ENCODE results near the gene C11orf52.

- TF ChIP-seq CTCF (IDR thresholded peaks at IDR 0.05; ENCODE audit: insufficient read depth, low read length) (no peak), GABPA (IDR thresholded peaks at IDR 0.05; ENCODE audit: low read depth) (no peak), POLR2AphosphoS5 (IDR thresholded peaks at IDR 0.05; ENCODE audit: low read depth) (no peak), REST (IDR thresholded peaks at IDR 0.05; ENCODE audit: insufficient replicate concordance, low read depth) (no peak), SPI1 (IDR thresholded peaks at IDR 0.05; ENCODE audit: borderline replicate concordance, low read depth) (no peak)
Measured at GRCh38 chr11:111930472-111930871, 11.8 kb downstream of the C11orf52 start.

All from HL-60 (cell line).